Head of caudate nucleus (tissue), 42 donors: ENCODE data around the gene YWHAG.
"Not testable (repeated sequence)": the region's sequence is repeated elsewhere in the genome, so short reads cannot be mapped to it uniquely, and the experiment has no call there.

Source experiments
- DNase-seq, 42 donors: peaks; one replicate each; pipeline versions ENCODE4 v3.0.0 to v3.0.0-alpha.2; 2020 to 2021; ENCODE audit warnings: mixed read lengths in 7 of 42
- intact Hi-C: fragments of 100-400 bp; cut with DNase I; formaldehyde crosslinking; loops from one replicate; pipeline ENCODE4 v1.15.0; 2022

Gene YWHAG

GRCh38 chr7:76310102-76310957 is 48.5 kb downstream of the YWHAG start:
- intact Hi-C loops = loop anchor here (5.0 kb wide), 1 partner anchor 133 kb away; no protein-coding TSS in a partner anchor
- peak in 32 of 42 donors; percentile 21 to 76 (median 48) for DNase-seq

GRCh38 chr7:76309341-76310101 is 49.3 kb downstream of the YWHAG start:
- intact Hi-C loops = loop anchor here (5.0 kb wide), 1 partner anchor 132 kb away; no protein-coding TSS in a partner anchor
- not testable (repeated sequence) for DNase-seq

GRCh38 chr7:76308874-76309273 is 49.9 kb downstream of the YWHAG start:
- DNase-seq, intact Hi-C loops: not testable (repeated sequence)

- intact Hi-C loops = no loop called here
- peak in 36 of 42 donors; percentile 26 to 84 (median 61) for DNase-seq
Observed at GRCh38 chr7:76304888-76305375, 53.9 kb downstream of the YWHAG start.

GRCh38 chr7:76303202-76304147 is 55.3 kb downstream of the YWHAG start:
- intact Hi-C loops = no loop called here
- DNase-seq = peak in 41 of 42 donors; percentile 23 to 87 (median 71)

GRCh38 chr7:76302347-76303201 is 56.2 kb downstream of the YWHAG start, which contains the start of gene HSPB1:
Gene HSPB1 (plus strand): TSS chr7:76302673. CDS start chr7:76302713, 40 bp downstream.
- DNase-seq = peak; percentile 65 to 96 (median 82)
- intact Hi-C loops = no loop called here

GRCh38 chr7:76301000-76301399 is 57.8 kb downstream of the YWHAG start:
- DNase-seq = no peak
- intact Hi-C loops = no loop called here

- DNase-seq = no peak
- intact Hi-C loops = no loop called here
Observed at GRCh38 chr7:76300166-76300731, 58.5 kb downstream of the YWHAG start.

GRCh38 chr7:76296743-76297740 is 61.7 kb downstream of the YWHAG start:
- intact Hi-C loops = no loop called here
- peak in 23 of 42 donors; percentile 22 to 84 (median 51) for DNase-seq

- intact Hi-C loops = no loop called here
- peak; percentile 85 to 98 (median 95) for DNase-seq
Observed at GRCh38 chr7:76294344-76295024, 64.3 kb downstream of the YWHAG start.

GRCh38 chr7:76293407-76293901 is 65.3 kb downstream of the YWHAG start:
- no peak for DNase-seq
- intact Hi-C loops = no loop called here

GRCh38 chr7:76292911-76293310 is 65.9 kb downstream of the YWHAG start:
- intact Hi-C loops, DNase-seq: not testable (repeated sequence)

- peak in 4 of 42 donors; percentile 43 to 71 (median 50) for DNase-seq
- intact Hi-C loops = no loop called here
Observed at GRCh38 chr7:76292213-76292573, 66.6 kb downstream of the YWHAG start.

- intact Hi-C loops = loop anchor here (1.0 to 2.0 kb wide), 2 partner anchors 23 to 69 kb away; no protein-coding TSS in a partner anchor
- DNase-seq = peak; percentile 75 to 97 (median 93)
Observed at GRCh38 chr7:76291351-76292212, 67.2 kb downstream of the YWHAG start.
